Activated CD4-positive, alpha-beta T cell treated with anti-CD3 and anti-CD28 coated beads, Interleukin-2, amount 50 U/mL, for 48 hours (primary cell): ENCODE results near the gene MYH7.
"Not testable (repeated sequence)": the region's sequence is repeated elsewhere in the genome, so short reads cannot be mapped to it uniquely, and the experiment has no call there.

Experiments used
- DNase-seq, 2 experiments: peaks; one replicate each; pipeline ENCODE4 v3.0.0-alpha.2; 2020

Gene MYH7

GRCh38 chr14:23435543-23436326 is at the start of gene MYH7:
MYH7 (minus strand) TSS chr14:23435660; CDS start chr14:23433732, 1,928 bp downstream.
- DNase-seq, result no peak

DNA sequence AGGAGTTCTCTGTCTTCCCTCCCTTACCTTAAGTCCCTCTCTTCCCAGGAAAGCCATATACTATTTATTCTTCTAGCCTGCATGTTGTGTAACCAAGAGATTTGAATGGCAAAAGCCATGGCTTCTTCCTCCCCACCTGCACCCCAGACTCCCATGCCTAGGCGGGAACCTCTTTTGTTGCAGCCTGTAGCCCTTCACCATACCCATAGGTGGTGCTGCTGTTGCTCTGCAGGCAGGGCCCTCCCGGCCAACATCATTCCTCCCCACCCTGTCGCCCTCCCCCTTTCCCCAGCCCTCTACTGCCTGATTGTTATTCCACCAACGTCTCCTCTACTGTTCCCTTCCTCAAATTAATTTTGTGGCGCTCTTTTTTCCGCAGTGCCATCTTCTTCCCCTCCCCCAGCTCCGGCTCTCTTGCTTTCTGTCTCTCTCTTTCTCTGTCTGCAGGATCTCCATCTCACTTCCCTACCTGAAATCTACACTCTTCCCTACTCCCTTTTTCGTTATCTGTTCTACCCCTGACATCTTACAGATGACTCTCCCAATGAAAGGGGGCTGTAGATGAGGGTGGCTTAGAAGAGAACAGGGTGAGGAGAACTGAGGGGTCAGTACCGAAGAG is 47.9 kb upstream of the MYH7 start:
- peak in 1 of 2 experiments; percentile 8 for DNase-seq

DNA sequence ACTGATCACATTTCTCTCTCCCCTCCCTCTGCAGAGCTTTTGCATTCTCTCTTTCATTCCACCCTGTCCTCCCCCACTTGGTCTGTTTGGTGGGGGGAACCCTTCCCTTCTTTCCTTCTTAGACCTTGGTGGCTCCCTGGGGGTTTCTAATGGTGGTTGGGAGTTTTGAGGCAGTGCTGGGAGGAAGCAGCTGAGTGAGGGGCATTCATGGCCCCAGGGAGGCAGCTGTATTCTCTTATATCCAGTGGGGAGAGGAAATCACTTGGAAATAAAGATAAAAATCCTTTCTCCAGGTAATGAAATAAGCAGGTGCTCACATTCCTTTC is 47.3 kb upstream of the MYH7 start:
- no peak for DNase-seq

- DNase-seq, result no peak
Observed at GRCh38 chr14:23481979-23482822, 46.7 kb upstream of the MYH7 start.

GRCh38 chr14:23481362-23481970 is 46.0 kb upstream of the MYH7 start:
- DNase-seq, result no peak

- DNase-seq, result peak; percentile 53 to 67
Observed at GRCh38 chr14:23478109-23478759, 42.8 kb upstream of the MYH7 start.

- DNase-seq, result no peak
Observed at GRCh38 chr14:23470947-23471346, 35.5 kb upstream of the MYH7 start.

- no peak for DNase-seq
Observed at GRCh38 chr14:23469906-23470403, 34.5 kb upstream of the MYH7 start.

GRCh38 chr14:23469127-23469905 is 33.9 kb upstream of the MYH7 start, which contains the start of gene NGDN:
NGDN (plus strand) TSS chr14:23469703; CDS start chr14:23469716, 13 bp downstream.
- DNase-seq, result peak; percentile 91 to 93

DNA sequence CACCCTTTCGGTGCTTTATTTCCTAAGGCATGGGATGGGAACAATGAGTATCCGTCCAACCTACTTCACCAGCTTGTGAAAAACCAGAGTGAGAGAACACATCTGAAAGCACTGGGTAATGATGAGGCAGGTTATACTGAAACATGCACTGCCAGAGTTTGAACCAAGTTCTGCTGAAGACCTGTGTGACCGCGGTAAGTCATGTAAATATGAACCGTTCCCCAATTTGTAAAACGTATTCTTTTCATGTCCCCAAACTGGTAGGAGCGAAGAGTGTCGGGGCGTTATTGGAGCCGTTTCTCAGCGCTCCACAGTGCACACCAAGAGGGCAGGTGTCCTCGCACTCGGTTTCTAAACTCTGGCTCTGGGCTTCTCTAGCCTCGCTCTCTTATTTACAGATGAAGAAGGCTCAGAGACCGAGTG is 33.3 kb upstream of the MYH7 start:
- no peak for DNase-seq

DNA sequence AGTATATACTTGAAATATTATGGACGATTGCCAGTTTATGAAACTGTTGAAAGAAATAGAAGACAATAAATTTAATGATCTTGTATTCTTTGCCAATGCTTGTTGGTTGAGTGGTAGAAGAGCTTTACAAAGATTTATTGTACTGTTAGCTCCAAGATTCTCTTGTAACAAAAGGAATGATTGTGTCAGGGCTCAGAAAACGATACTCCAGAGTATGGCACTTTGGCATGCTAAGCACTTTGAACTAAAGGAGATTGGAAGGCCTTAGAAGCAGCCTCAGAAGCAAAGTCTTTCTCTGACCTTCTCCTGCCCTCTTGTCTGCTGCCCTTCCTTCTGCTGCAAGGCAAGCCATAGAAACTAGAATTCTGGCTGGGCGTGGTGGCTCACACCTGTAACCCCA is 29.8 kb upstream of the MYH7 start:
- no peak for DNase-seq

GRCh38 chr14:23464700-23465099 is 29.2 kb upstream of the MYH7 start:
- DNase-seq, result no peak

- no peak for DNase-seq
Observed at GRCh38 chr14:23460960-23461359, 25.5 kb upstream of the MYH7 start.

DNA sequence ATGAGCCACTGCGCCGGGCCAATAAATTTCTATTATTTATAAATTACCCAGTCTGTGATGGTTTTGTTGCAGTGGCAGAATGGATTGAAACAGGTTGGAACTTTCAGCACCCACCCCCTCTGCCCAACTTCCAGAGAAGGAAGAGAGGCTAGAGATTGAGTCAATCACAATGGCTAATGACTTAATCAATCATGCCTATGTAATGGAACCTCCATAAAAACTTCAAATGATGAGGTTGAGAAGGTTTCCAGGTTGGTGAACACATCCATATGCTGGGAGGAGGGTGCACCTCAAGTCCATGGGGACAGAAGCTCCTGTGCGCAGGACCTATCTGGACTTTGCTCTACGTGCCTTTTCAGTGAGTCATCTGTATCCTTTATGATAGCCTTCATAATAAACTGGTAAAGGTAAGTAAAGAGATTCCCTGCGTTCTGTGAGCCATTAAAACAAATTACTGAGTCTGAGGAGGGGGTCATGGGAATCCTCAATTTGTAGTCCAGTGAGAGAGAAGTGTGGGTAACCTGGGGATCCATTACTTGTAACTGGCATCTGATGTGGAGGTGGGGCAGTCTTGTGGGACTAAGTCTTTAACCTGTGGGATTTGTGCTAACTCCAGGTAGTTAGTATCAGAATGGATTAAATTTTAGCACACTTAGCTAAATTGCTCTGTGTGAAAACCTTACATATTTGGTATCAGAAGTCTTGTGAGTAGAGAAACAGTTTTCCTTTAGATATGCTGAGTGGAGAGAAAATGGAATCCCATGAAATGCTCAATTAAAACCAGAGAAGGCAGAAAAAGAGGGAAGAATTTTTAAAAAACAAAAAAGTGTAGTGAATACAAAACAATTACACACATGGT is 22.4 kb upstream of the MYH7 start:
- DNase-seq, result no peak

DNA sequence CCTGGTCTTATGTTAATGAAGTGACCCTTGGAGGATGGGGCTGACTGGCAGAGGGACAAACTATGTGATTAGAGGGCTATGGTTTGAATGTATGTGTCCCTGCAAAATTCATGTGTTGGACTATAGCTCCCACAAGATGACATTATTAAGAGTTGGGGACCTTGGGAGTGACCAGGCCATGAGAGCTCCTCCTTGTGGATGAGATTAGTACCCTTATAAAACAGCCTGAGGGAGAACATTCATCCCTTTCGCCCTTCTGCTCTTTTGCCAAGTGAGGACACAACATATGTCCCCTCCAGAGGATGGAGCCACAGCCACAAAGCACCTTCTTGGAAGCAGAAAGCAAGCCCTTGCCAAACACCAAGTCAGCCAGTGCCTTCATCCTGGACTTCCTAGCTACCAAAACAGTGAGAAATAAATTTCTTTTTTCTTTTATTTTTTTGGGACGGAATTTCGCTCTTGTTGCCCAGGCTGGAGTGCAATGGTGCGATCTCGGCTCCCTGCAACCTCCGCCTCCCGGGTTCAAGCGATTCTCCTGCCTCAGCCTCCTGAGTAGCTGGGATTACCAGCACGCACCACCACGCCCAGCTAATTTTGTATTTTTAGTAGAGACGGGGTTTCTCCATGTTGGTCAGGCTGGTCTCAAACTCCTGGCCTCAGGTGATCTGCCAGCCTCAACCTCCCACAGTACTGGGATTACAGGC is 21.6 kb upstream of the MYH7 start:
- DNase-seq, result not testable (repeated sequence)

GRCh38 chr14:23454445-23454856 is 19.0 kb upstream of the MYH7 start:
- DNase-seq, result no peak

- no peak for DNase-seq
Observed at GRCh38 chr14:23452237-23452636, 16.8 kb upstream of the MYH7 start.

DNA sequence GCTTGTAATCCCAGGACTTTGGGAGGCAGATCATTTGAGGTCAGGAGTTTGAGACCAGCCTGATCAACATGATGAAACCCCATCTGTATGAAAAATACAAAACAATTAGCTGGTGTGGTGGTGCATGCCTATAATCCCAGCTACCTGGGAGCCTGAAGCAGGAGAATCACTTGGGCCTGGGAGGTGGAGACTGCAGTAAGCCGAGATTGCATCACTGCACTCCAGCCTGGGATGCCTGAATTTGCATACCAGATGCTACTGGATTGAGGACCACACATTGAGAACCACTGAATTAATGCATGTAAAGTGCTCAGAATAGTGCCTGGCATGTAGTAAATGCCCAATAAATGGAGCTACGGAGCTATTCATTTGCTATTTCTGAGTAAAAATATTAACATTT is 14.9 kb upstream of the MYH7 start:
- DNase-seq, result no peak

GRCh38 chr14:23449314-23449713 is 13.9 kb upstream of the MYH7 start:
- no peak for DNase-seq
